Globus pallidus (tissue), 1 donor: ENCODE data around the gene CAPN1.

Source experiments
- DNase-seq: peaks from one replicate; pipeline ENCODE4 v3.0.0-alpha.2; 2015; ENCODE audit warnings: low spot score

CAPN1 gene

DNA sequence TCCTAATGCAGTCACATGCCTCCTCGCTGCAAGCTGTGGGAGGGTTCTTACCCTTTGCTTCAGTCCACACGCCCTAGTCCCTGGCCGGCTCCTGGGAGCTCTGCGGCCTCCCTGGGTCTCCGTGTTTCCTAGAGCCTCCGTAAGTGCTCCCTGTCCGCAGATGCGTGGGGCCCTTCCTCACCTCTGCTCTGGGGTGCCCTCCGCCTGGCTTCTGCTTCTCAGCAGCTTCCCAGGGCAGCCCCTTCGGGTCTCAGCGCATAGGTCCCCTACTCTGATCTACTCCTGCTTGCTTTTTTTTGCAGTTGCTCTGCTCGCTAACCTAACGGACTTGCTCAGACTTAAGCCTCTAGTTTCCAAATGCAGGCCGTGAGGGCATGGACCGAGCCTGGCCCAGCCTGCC lies 22.4 kb downstream of the CAPN1 start:
- DNase-seq = no peak

DNA sequence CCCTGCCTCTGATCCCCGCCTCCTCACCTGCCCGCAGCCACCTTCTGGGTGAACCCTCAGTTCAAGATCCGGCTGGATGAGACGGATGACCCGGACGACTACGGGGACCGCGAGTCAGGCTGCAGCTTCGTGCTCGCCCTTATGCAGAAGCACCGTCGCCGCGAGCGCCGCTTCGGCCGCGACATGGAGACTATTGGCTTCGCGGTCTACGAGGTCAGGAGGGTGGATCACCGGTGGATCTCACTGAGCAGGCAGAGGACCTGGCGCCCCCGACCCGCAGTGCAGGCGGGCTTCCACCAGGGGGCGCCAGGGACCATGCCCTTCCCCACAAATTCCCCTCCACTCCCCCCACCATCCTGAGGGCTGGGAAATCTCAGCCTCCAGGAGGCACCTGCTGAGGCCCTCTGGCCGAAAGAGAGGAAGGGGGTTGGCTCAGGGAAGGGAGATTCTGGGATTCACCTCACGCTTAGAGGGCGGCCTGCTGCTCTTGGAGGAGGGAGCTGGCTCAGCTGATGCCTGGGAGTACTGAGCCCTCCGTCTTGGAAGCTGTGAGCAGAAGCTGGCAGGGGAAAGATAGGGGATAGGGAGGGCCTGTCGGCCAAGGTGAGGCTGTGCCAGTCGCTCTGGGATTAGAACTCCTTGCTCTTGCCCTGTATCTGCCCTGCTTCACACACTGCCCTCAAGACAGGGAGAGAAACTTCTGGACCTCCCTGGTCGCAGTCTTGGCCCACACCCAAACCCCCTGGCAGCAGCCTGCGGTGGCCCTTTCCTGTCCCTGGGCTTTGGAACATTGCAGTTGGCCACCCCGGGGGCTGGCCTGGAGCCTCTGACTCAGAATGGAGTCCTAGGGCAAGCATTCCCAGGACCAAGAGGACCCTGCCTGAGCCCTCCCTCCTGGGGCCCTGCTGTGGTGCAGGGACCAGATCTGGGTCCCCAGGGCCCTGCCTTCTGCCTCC lies 23.2 kb downstream of the CAPN1 start:
- DNase-seq = peak; percentile 65

DNA sequence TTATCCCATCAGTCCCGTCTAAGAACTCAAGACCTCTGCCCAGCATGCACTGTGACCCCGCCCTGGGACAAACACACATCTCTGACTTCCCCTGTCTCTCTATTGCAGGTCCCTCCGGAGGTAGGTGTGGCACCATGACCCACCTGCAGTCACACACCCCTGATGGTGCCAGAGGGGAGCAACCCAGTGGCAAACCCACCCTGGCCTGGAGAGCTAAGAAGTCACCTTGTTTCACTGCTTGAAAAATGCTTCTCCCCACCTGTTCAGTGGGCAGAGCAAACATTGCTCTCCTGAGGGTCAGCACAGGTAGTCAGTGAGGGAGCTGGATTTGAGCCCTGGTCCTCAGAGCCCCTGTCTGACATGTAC lies 23.9 kb downstream of the CAPN1 start:
- DNase-seq = no peak

DNA sequence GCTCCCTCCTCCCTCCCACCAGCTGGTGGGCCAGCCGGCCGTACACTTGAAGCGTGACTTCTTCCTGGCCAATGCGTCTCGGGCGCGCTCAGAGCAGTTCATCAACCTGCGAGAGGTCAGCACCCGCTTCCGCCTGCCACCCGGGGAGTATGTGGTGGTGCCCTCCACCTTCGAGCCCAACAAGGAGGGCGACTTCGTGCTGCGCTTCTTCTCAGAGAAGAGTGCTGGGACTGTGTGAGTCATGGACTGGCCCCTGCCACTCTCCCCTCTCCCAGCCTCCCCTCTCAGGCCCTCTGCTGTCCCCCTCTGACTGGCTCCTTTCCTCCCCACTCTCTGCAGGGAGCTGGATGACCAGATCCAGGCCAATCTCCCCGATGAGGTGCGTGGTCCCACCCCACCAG lies 24.7 kb downstream of the CAPN1 start:
- DNase-seq = no peak

DNA sequence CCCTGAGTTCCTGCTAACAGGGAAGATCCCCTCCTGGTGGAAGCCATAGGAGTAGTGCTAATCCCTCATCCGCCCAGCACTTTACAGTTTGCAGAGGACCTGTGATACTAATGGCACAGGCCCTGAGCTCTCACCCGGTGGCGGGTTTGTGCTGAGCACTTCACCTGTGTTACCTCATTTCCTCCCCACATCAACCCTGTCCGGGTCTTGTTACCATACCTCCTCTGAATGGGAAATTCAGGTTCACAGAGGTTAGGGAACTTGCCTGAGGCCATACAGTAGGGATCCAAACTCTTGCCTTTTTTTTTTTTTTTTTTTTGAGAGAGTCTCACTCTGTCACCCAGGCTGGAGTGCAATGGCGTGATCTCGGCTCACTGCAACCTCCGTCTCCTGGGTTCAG lies 25.2 kb downstream of the CAPN1 start:
- DNase-seq = no peak

DNA sequence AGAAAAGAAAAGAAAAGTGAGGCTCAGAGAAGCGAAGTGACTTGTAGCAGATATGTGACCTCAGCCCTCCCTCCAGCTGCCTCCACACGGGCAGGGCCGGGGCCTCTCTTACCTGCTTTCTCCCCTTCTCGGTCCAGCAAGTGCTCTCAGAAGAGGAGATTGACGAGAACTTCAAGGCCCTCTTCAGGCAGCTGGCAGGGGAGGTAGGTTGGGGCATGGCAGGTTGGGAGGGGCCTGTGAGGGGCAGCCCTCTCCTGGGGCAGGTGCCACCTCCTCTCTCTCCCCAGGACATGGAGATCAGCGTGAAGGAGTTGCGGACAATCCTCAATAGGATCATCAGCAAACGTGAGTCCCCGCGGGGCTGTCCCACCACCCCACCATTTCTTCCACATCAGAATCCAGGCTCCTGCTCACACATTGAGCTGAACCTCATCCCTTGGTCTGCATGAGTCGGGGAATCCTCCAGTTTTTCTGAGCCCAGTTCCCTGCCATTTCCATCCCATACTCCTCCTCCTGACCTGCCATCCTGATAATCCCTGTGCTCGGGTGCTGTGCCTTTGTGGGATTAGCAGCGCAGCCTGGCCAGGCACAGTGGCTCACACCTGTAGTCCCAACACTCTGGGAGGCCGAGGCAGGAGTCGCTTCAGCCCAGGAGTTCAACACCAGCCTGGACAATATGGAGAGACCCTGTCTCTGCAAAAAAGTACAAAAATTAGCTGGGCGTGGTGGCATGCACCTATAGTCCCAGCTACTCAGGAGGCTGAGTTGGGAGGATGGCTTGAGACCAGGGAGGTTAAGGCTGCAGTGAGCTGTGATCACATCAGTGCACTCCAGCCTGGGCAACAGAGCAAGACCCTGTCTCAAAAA lies 26.4 kb downstream of the CAPN1 start:
- DNase-seq = no peak

DNA sequence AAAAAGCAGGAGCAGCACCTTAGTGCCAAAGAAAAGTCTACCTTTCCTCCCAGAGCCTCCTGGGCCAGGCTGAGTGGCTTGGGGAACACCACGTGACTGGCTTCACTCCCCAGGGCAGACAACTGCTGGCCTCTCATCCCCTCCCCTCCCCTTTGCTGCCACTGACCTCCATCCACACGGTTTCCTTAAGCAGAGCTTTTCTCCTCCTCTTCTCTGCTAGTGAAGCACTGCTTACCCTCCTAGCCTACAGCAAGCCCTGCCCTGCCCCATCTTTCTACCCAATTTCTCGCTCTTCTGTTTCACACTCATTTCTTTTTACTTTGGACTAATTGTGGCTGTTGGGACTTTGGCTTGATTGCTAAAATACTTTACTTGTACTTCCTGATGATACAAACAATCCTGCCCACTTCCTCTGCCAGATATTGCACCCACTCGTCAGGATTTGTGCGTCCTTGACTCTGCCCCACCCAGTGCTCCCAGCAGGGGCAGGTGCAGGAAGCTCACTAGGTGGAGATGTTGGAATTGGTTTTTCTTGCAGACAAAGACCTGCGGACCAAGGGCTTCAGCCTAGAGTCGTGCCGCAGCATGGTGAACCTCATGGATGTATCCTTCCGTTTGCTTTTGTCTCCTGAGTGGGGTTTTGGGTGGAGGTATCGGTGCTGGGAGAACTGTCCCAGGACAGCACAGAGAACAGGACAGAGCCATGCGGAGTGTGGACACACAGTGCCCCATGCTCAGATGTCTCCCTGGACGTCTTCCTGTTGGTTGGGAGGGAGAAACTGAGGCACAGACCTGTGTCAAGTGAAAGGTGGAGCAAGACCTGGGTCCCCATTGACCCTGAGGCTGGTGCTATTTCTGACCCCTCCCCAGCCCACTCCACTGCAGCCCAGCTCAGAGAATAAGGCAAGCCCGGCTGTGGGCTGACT lies 27.3 kb downstream of the CAPN1 start:
- no peak for DNase-seq

DNA sequence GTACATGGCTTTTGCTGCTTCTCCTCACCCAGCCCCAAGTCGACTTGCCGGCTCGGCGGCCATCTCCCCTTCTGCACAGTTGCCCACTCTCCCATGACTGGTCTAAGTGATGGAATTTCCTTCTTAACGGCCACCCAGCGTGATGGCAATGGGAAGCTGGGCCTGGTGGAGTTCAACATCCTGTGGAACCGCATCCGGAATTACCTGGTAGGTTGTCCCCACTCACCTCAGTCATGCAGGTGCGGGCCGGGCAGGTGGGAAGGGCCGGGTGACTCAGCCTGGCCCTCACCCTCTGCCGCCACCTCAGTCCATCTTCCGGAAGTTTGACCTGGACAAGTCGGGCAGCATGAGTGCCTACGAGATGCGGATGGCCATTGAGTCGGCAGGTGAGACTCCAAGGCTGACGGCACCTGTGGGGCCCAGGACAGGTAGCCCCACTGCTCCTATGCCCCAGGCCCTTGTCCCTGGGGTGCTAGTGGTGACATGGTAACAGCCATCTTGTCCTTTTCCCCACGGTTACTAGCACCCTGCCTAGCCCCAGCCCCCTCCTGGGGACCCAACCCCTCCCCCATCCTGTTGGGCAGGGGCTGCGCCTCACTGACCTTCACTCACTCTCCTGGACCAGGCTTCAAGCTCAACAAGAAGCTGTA lies 28.1 kb downstream of the CAPN1 start:
- DNase-seq = no peak

DNA sequence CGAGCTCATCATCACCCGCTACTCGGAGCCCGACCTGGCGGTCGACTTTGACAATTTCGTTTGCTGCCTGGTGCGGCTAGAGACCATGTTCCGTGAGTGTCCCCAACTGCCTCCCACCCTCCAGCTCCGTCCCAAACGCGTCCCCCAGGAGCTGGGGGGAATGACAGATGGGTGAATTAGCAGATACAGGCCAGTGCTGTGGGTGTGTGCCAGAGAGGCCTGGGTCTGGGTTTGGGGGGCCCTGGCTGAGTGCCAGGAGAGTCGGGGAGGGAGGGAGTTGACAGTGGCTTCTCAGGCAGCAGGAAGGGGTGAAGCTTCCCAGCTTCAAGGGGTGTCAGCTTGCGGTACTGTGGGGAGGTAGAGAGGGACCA lies 28.6 kb downstream of the CAPN1 start:
- DNase-seq = no peak

DNA sequence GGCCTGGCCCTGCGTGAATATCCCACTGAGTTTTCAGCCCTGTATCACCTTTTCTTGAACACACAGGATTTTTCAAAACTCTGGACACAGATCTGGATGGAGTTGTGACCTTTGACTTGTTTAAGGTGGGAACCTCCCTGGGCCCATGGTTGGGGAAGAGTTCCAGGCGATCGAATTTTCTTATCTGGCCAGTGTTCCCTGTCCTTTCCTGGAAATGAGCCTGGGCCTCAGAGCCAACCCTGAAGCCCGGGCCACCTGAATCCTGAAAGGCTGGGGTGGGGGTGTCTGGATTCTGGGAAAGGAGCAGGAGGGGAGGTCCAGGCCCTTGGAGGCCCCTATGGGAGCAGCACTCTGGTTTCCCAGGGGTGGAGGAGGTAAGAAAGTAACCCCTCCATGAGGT lies 29.0 kb downstream of the CAPN1 start:
- no peak for DNase-seq

DNA sequence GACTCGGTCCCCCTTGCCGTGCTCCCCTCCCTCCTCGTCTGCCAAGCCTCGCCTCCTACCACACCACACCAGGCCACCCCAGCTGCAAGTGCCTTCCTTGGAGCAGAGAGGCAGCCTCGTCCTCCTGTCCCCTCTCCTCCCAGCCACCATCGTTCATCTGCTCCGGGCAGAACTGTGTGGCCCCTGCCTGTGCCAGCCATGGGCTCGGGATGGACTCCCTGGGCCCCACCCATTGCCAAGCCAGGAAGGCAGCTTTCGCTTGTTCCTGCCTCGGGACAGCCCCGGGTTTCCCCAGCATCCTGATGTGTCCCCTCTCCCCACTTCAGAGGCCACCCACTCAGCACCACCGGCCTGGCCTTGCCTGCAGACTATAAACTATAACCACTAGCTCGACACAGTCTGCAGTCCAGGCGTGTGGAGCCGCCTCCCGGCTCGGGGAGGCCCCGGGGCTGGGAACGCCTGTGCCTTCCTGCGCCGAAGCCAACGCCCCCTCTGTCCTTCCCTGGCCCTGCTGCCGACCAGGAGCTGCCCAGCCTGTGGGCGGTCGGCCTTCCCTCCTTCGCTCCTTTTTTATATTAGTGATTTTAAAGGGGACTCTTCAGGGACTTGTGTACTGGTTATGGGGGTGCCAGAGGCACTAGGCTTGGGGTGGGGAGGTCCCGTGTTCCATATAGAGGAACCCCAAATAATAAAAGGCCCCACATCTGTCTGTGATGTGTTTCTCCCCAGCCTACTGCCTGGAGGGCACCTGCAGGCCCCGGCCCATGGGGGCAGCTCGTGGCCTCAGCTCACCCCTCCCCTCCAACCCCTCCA lies 29.8 kb downstream of the CAPN1 start:
- DNase-seq = no peak

DNA sequence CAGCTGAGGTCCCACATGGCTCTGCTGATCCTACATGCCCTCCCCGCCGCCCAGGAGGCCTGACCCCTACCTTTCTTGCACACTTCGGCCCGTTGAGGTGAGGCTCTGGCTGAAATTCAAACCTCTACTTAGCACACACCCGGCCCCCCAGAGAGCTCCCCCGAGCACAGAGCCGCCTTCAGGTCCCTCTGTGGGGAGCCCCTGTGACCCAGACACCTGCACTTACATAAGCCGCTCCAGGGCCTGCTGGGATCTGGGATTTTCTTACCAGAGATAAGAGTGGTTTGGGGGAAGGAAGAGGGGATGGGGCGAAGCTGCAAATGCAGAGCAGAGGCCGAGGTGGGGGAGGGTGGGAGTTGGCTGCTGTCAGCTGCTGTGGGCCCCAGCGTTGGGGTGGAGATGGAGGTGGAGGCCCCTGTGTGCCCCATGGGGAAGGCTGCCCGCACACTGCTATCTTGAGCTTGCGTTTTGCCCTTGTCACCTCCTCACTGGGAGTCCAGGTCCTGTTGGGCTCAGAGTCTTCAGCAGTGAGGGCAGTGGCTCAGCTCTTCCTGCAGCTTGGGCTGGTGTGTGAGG lies 30.6 kb downstream of the CAPN1 start:
- no peak for DNase-seq

DNA sequence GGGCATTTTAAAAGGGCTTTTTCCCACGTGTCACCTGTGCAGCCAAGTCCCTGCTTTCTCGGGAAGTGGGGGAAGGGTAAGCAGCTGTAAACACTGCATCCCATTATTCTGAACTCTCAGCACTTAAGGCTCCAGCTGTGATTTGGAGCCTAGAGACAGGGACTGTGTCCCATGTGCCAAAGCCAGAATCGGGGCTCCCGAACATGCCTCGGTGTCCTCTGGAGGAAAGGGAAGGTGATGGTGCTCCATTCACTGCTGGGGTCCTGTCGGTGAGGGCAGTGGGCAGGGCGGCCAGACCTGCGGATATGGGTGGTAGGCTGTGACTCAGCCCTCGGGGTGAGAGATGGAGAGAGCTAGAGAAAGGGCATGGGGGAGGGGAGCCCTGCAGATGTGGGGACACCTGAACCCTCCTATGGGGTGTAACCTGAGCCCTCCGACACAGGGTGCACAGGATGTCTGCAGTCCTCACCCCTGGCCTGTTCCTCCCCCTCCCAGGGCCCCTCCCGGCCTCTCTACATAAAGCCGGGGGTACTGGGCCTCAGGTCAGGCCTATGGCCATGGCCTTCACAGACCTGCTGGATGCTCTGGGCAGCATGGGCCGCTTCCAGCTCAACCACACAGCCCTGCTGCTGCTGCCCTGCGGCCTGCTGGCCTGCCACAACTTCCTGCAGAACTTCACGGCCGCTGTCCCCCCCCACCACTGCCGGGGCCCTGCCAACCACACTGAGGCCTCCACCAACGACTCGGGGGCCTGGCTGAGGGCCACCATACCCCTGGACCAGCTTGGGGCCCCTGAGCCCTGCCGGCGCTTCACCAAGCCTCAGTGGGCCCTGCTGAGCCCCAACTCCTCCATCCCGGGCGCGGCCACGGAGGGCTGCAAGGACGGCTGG lies 31.8 kb downstream of the CAPN1 start:
- no peak for DNase-seq

DNA sequence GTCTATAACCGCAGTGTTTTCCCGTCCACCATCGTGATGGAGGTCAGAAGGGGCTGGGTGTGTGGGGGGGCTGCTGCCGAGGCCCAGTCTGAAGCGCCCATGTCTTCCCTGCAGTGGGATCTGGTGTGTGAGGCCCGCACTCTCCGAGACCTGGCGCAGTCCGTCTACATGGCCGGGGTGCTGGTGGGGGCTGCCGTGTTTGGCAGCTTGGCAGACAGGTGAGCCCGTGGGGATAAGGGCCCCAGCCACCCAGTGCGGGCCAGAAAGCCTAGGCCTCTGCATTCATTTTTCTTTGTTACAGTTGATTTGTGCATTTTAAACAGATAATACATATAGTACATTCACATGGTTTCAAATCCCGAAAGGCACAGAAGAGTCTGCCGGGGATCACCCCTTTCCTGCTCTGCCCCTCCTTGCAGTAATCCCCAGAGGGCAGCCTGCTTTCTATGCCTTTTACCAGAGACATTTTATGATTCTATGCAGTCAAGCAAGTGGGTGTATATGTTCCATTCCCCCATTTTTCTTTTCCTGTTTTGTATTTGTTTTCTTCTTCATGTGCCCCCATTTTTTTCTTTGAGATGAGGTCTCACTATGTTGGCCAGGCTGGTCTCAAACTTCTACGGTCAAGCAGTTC lies 32.6 kb downstream of the CAPN1 start:
- no peak for DNase-seq

DNA sequence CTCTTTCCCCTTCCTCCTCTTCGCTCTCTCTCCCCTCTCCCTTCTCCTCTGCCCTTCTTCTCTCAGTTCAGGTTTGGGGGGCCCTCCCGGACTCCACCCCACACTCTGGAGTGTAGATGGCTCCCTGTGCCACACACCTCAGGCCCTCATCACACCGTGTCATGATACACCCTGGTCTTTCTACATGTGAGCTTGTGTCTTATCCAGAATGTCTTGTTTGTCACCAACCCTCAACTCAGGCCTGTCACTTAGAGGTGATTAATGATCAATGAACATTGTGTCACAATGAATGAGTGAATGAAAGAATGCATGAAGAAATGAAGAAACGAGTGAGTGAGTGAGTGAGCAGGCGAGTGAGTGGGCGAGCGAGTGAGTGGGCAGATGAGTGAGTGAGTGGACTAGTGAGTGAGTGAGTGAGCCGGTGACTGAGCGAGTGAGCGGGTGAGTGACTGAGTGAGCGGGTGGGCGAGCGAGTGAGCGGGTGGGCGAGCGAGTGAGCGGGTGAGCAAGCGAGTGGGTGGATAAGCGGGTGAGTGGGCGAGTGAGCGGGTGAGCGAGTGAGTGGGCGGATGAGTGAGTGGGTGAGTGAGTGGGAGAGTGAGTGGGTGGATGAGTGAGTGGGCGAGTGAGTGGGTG lies 33.8 kb downstream of the CAPN1 start:
- no peak for DNase-seq

DNA sequence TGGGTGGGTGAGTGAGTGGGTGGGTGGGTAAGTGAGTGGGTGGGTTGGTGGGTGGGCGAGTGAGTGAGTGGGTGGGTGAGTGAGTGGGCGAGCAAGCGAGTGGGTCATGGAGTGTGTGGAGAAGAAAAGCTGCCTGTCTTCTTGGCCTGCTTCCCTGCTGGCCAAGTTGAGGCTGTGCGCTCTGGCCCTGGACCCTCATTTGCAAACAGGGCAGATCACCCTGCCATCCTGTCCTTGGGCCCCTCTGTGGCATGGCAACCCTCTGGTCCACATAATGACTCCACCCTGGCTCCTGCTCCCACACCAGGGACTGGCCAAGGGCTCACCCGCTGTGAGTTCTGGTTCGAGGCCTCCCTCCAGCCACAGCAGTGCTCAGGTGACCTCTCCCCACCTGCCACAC lies 35.1 kb downstream of the CAPN1 start:
- DNase-seq = no peak

DNA sequence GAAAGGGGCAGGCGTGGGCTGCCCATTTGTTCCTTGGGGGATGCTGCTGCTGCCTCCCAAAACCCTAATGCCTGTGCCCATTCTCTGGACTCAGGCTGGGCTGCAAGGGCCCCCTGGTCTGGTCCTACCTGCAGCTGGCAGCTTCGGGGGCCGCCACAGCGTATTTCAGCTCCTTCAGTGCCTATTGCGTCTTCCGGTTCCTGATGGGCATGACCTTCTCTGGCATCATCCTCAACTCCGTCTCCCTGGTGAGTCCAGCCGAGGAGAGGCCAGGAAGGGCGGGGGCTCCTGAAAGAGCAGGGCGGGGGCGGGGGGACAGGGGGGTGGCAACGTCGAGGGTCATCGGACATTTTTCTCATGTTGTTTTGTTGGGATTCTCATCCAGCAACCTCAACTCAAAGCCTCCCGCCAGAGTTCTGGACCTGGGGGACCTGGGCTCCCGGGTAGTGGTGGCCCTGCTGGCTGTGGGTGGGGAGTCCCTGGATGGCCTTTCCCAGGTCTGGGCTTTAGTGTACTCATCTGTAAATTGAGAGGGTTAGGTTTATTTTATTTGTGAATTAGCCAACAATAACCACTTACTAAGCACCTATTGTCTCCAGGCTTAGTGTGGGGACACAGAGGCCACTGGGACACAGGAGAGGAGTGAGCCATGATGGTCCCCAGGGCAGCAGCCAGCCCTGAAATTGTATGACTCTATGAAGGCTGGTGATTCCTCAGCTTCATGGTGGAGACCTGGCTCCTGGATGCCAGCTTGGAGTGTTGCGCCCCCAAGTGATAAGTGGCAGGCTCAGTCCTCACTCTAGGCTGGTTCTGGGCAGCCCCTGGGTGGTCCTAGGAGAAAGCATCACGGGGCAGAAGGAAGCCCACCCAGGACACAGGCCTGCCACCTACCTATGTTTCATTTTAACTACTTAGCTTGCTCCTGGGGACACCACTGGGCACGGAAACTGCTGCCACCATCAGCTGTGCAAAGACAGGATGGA lies 36.0 kb downstream of the CAPN1 start:
- no peak for DNase-seq
